HEK293 (cell line): Measurements from ENCODE around the gene DHRS7C.

Experiments used
- CTCF ChIA-PET: fragments of 350-600 bp; formaldehyde crosslinking; extraction: SDS; loops from one replicate; lab custom pipeline; 2021; ENCODE audit warnings: antibody characterized with exemption; lab: Yijun Ruan, JAX
- POLR2A ChIA-PET: fragments of 300-600 bp; formaldehyde crosslinking; extraction: SDS; loops from one replicate; lab custom pipeline; 2020; ENCODE audit warnings: antibody characterized with exemption, inconsistent platforms; lab: Yijun Ruan, JAX
- H3K27ac ChIP-seq: fragments of 200-500 bp; sonication (Bioruptor generic); 2 replicates; pipeline ENCODE4 v1.5.1; 2014; ENCODE audit warnings: low read depth, low read length, control low read depth, inconsistent platforms; ENCODE audit errors: extremely low read depth
- H3K36me3 ChIP-seq, 2 experiments: fragments of 200-500 bp in 1 of 2; sonication (Bioruptor generic) in 1 of 2; 1 replicate in 1 of 2; 2 replicates in 1 of 2; pipeline ENCODE4 v1.5.1; 2014 to 2017; ENCODE audit warnings: inconsistent platforms in 2 of 2, low read length in 2 of 2; ENCODE audit not compliant: control insufficient read depth in 2 of 2, insufficient read depth in 1 of 2
- H3K4me1 ChIP-seq: fragments of 200-500 bp; sonication (Bioruptor generic); 2 replicates; pipeline ENCODE4 v1.5.1; 2014; ENCODE audit warnings: mild to moderate bottlenecking, low read length, inconsistent platforms; ENCODE audit not compliant: control insufficient read depth, insufficient read depth
- H3K4me3 ChIP-seq: 2 replicates; pipeline ENCODE4 v1.5.1; 2011; ENCODE audit warnings: low read depth, mild to moderate bottlenecking, control low read depth, low read length, moderate library complexity
- H3K9me3 ChIP-seq: fragments of 200-500 bp; sonication (Bioruptor generic); 2 replicates; pipeline ENCODE4 v1.5.1; 2014; ENCODE audit warnings: low read depth, low read length, inconsistent platforms; ENCODE audit not compliant: control insufficient read depth, insufficient read depth
- EGR2 ChIP-seq: fragments of 450-650 bp; formaldehyde crosslinking; IDR thresholded peaks from 2 replicates; pipeline ENCODE4 v1.5.1; 2016; ENCODE audit warnings: low read depth, missing biosample characterization, missing genetic modification characterization
- KLF1 ChIP-seq: fragments of 450-650 bp; formaldehyde crosslinking; IDR thresholded peaks from 2 replicates; pipeline ENCODE4 v1.5.1; 2016; ENCODE audit warnings: missing biosample characterization, missing genetic modification characterization
- TCF7L2 ChIP-seq: IDR thresholded peaks from 2 replicates; pipeline ENCODE4 v1.6.1; 2011; ENCODE audit warnings: low read depth, mild to moderate bottlenecking, inconsistent platforms, low read length, moderate library complexity, borderline replicate concordance
- YY2 ChIP-seq: fragments of 450-650 bp; formaldehyde crosslinking; IDR thresholded peaks from 2 replicates; pipeline ENCODE4 v1.5.1; 2016; ENCODE audit warnings: missing biosample characterization, missing genetic modification characterization
- ZNF133 ChIP-seq: fragments of 450-650 bp; formaldehyde crosslinking; IDR thresholded peaks from 2 replicates; pipeline ENCODE4 v1.5.1; 2016; ENCODE audit warnings: missing biosample characterization, missing genetic modification characterization
- ZNF2 ChIP-seq: fragments of 450-650 bp; formaldehyde crosslinking; IDR thresholded peaks from 2 replicates; pipeline ENCODE4 v1.5.1; 2016; ENCODE audit warnings: missing biosample characterization, missing genetic modification characterization
- ZNF37A ChIP-seq: fragments of 450-650 bp; IDR thresholded peaks from 2 replicates; pipeline ENCODE4 v1.5.1; 2018; ENCODE audit warnings: missing biosample characterization, missing genetic modification characterization
- ZNF404 ChIP-seq: fragments of 450-650 bp; formaldehyde crosslinking; IDR thresholded peaks from 2 replicates; pipeline ENCODE4 v1.5.1; 2017; ENCODE audit warnings: missing biosample characterization, missing genetic modification characterization
- ZNF654 ChIP-seq: fragments of 450-650 bp; formaldehyde crosslinking; IDR thresholded peaks from 2 replicates; pipeline ENCODE4 v1.5.1; 2016; ENCODE audit warnings: low read depth, missing biosample characterization, missing genetic modification characterization
- ZNF658 ChIP-seq: fragments of 450-650 bp; formaldehyde crosslinking; IDR thresholded peaks from 2 replicates; pipeline ENCODE4; 2016; ENCODE audit warnings: missing biosample characterization, missing genetic modification characterization
- ZNF791 ChIP-seq: fragments of 450-650 bp; formaldehyde crosslinking; IDR thresholded peaks from 2 replicates; pipeline ENCODE4 v1.5.1; 2016; ENCODE audit warnings: missing biosample characterization, missing genetic modification characterization
- TF ChIP-seq, protein P1 (sequence below): fragments of 450-650 bp; formaldehyde crosslinking; IDR thresholded peaks from 2 replicates; pipeline ENCODE4 v1.5.1; 2016; ENCODE audit warnings: missing biosample characterization, missing genetic modification characterization, borderline replicate concordance
- TF ChIP-seq, protein P2 (sequence below): fragments of 450-650 bp; formaldehyde crosslinking; IDR thresholded peaks from 2 replicates; pipeline ENCODE4 v1.5.1; 2016; ENCODE audit warnings: missing biosample characterization, missing genetic modification characterization
- TF ChIP-seq, protein P3 (sequence below): fragments of 450-650 bp; formaldehyde crosslinking; optimal IDR thresholded peaks from 2 replicates; pipeline ENCODE3; 2016; ENCODE audit warnings: missing biosample characterization, mild to moderate bottlenecking, missing genetic modification characterization
- TF ChIP-seq, protein P4 (sequence below): fragments of 450-650 bp; formaldehyde crosslinking; IDR thresholded peaks from 2 replicates; pipeline ENCODE4 v1.5.0; 2017; ENCODE audit warnings: missing biosample characterization, missing genetic modification characterization, borderline replicate concordance
- TF ChIP-seq, protein P5 (sequence below): fragments of 450-650 bp; formaldehyde crosslinking; IDR thresholded peaks from 2 replicates; pipeline ENCODE4 v1.5.1; 2016; ENCODE audit warnings: missing biosample characterization, missing genetic modification characterization

The DHRS7C gene

DNA sequence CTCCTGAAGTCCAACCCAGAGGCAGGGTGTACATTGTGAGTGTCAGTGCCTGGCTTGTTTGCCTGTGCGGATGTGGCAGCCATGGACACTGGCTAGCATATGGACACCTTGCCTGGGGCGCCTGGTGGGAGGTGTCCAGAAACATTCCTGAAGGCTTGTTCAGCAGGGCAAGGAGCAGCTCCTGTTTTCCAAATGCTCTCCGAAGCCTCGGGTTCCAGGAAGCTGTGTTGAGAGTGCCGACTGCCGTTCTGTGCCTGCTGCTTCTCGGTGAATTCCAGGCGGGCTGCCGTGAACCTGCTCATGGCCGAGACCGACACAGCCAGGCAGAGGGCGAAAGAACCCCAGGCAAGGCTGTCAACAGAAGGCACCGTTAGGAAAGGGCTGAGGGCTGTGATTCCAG lies 10.9 kb upstream of the DHRS7C start (continued):
- TF ChIP-seq, protein P1, sequence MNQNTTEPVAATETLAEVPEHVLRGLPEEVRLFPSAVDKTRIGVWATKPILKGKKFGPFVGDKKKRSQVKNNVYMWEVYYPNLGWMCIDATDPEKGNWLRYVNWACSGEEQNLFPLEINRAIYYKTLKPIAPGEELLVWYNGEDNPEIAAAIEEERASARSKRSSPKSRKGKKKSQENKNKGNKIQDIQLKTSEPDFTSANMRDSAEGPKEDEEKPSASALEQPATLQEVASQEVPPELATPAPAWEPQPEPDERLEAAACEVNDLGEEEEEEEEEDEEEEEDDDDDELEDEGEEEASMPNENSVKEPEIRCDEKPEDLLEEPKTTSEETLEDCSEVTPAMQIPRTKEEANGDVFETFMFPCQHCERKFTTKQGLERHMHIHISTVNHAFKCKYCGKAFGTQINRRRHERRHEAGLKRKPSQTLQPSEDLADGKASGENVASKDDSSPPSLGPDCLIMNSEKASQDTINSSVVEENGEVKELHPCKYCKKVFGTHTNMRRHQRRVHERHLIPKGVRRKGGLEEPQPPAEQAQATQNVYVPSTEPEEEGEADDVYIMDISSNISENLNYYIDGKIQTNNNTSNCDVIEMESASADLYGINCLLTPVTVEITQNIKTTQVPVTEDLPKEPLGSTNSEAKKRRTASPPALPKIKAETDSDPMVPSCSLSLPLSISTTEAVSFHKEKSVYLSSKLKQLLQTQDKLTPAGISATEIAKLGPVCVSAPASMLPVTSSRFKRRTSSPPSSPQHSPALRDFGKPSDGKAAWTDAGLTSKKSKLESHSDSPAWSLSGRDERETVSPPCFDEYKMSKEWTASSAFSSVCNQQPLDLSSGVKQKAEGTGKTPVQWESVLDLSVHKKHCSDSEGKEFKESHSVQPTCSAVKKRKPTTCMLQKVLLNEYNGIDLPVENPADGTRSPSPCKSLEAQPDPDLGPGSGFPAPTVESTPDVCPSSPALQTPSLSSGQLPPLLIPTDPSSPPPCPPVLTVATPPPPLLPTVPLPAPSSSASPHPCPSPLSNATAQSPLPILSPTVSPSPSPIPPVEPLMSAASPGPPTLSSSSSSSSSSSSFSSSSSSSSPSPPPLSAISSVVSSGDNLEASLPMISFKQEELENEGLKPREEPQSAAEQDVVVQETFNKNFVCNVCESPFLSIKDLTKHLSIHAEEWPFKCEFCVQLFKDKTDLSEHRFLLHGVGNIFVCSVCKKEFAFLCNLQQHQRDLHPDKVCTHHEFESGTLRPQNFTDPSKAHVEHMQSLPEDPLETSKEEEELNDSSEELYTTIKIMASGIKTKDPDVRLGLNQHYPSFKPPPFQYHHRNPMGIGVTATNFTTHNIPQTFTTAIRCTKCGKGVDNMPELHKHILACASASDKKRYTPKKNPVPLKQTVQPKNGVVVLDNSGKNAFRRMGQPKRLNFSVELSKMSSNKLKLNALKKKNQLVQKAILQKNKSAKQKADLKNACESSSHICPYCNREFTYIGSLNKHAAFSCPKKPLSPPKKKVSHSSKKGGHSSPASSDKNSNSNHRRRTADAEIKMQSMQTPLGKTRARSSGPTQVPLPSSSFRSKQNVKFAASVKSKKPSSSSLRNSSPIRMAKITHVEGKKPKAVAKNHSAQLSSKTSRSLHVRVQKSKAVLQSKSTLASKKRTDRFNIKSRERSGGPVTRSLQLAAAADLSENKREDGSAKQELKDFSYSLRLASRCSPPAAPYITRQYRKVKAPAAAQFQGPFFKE (tag by site-specific recombination), result no peak
- TF ChIP-seq ZNF37A (tag by site-specific recombination), result no peak
- TF ChIP-seq EGR2 (tag by site-specific recombination), result no peak
- TF ChIP-seq YY2, result no peak
- TF ChIP-seq TCF7L2, result no peak
- TF ChIP-seq ZNF654, result no peak
- TF ChIP-seq ZNF791, result no peak
- TF ChIP-seq, protein P2, sequence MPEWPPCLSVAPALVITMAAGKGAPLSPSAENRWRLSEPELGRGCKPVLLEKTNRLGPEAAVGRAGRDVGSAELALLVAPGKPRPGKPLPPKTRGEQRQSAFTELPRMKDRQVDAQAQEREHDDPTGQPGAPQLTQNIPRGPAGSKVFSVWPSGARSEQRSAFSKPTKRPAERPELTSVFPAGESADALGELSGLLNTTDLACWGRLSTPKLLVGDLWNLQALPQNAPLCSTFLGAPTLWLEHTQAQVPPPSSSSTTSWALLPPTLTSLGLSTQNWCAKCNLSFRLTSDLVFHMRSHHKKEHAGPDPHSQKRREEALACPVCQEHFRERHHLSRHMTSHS (tag by site-specific recombination), result no peak
- TF ChIP-seq, protein P3, sequence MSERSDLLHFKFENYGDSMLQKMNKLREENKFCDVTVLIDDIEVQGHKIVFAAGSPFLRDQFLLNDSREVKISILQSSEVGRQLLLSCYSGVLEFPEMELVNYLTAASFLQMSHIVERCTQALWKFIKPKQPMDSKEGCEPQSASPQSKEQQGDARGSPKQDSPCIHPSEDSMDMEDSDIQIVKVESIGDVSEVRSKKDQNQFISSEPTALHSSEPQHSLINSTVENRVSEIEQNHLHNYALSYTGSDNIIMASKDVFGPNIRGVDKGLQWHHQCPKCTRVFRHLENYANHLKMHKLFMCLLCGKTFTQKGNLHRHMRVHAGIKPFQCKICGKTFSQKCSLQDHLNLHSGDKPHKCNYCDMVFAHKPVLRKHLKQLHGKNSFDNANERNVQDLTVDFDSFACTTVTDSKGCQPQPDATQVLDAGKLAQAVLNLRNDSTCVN, result no peak
- no peak for TF ChIP-seq ZNF133 (tag by site-specific recombination)
- TF ChIP-seq, all 188 proteins: peak for 0

DNA sequence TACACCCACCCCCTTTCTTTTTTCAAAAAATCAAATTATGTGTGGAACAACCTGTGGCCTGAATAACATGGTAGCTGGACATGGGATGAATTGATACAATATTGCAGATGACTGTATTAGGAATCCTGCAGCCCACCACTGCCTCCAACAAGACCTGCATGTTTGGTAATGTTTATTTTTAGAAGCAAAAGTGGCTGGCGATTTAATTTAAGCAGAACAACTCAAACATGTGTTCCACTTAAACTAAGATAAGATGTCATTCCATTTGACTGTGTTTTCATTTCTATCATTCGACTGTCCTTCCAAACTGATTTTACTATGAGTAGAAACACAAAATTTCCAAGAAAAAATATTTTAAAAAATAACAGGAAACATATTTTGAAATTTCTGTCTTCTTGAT lies 10.1 kb upstream of the DHRS7C start:
- 0 out of 2 replicates have a peak, but pooled peaks cover 2% of the 10 kb centered on the region for H3K4me1 ChIP-seq
- H3K27ac ChIP-seq, result no peak overlapping the region
- ChIA-PET POLR2A (interaction anchor here (0.6 to 1.9 kb wide), 3 partner anchors 29 to 37 kb away, joined by 3 to 5 read pairs (median 3); no protein-coding TSS in a partner anchor), CTCF (interaction anchor here (0.6 to 1.9 kb wide), 8 partner anchors 7 to 93 kb away, joined by 3 to 6 read pairs (median 4); partner anchors contain the start of gene DHRS7C)
- H3K4me3 ChIP-seq, result no peak overlapping the region
- no peak for TF ChIP-seq KLF1
- no peak for TF ChIP-seq ZNF658 (tag by site-specific recombination)
- TF ChIP-seq, protein P4, sequence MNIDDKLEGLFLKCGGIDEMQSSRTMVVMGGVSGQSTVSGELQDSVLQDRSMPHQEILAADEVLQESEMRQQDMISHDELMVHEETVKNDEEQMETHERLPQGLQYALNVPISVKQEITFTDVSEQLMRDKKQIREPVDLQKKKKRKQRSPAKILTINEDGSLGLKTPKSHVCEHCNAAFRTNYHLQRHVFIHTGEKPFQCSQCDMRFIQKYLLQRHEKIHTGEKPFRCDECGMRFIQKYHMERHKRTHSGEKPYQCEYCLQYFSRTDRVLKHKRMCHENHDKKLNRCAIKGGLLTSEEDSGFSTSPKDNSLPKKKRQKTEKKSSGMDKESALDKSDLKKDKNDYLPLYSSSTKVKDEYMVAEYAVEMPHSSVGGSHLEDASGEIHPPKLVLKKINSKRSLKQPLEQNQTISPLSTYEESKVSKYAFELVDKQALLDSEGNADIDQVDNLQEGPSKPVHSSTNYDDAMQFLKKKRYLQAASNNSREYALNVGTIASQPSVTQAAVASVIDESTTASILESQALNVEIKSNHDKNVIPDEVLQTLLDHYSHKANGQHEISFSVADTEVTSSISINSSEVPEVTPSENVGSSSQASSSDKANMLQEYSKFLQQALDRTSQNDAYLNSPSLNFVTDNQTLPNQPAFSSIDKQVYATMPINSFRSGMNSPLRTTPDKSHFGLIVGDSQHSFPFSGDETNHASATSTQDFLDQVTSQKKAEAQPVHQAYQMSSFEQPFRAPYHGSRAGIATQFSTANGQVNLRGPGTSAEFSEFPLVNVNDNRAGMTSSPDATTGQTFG, result no peak
- TF ChIP-seq ZNF2 (tag by site-specific recombination), result no peak
- TF ChIP-seq ZNF404 (tag by site-specific recombination), result no peak
- TF ChIP-seq, protein P5, sequence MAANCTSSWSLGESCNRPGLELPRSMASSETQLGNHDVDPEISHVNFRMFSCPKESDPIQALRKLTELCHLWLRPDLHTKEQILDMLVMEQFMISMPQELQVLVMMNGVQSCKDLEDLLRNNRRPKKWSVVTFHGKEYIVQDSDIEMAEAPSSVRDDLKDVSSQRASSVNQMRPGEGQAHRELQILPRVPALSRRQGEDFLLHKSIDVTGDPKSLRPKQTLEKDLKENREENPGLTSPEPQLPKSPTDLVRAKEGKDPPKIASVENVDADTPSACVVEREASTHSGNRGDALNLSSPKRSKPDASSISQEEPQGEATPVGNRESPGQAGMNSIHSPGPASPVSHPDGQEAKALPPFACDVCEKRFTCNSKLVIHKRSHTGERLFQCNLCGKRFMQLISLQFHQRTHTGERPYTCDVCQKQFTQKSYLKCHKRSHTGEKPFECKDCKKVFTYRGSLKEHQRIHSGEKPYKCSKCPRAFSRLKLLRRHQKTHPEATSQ (tag by site-specific recombination), result no peak
- peaks cover 2% of the 10 kb centered on the region for H3K9me3 ChIP-seq
- no peaks in the 10 kb centered on the region for H3K36me3 ChIP-seq
